OCI-LY3 (cell line): ENCODE data around the gene GAL3ST1.

Experiments
- H2AFZ ChIP-seq: fragments of 200-600, 300-600 bp; shearing (Covaris generic); 2 replicates; pipeline ENCODE4 v1.6.0; 2014; ENCODE audit warnings: antibody characterized with exemption, low read depth, low read length
- H3K27ac ChIP-seq: fragments of 200-600, 300-600 bp; sonication (generic); 2 replicates; pipeline ENCODE4 v1.5.1; 2014; ENCODE audit warnings: mild to moderate bottlenecking, low read length, moderate library complexity, mixed read lengths
- H3K27me3 ChIP-seq: fragments of 200-600, 300-600 bp; sonication (generic); 2 replicates; pipeline ENCODE4 v1.6.1; 2014; ENCODE audit warnings: low read depth, low read length, mixed read lengths
- H3K36me3 ChIP-seq: fragments of 200-600, 300-600 bp; sonication (generic); replicated peaks from 2 replicates; pipeline ENCODE3; 2014; ENCODE audit warnings: low read depth, low read length, mixed read lengths
- H3K4me1 ChIP-seq: fragments of 300-600, 200-600 bp; sonication (generic); 2 replicates; pipeline ENCODE4 v1.6.1; 2014; ENCODE audit warnings: low read length, mixed read lengths
- H3K4me2 ChIP-seq: fragments of 200-600, 300-600 bp; sonication (generic); 2 replicates; pipeline ENCODE4 v1.6.1; 2014; ENCODE audit warnings: low read length, mixed read lengths
- H3K4me3 ChIP-seq: fragments of 300-600, 200-600 bp; sonication (generic); 2 replicates; pipeline ENCODE4 v1.5.1; 2014; ENCODE audit warnings: antibody characterized with exemption, mild to moderate bottlenecking, low read length, moderate library complexity
- H3K79me2 ChIP-seq: fragments of 300-600, 200-600 bp; shearing (Covaris generic); 2 replicates; pipeline ENCODE4 v1.6.1; 2014; ENCODE audit warnings: mild to moderate bottlenecking, low read length, mixed read lengths
- H3K9ac ChIP-seq: fragments of 300-600, 200-600 bp; shearing (Covaris generic); 2 replicates; pipeline ENCODE4 v1.6.0; 2014; ENCODE audit warnings: mild to moderate bottlenecking, low read length, moderate library complexity
- H3K9me3 ChIP-seq: fragments of 200-600, 300-600 bp; shearing (Covaris generic); 2 replicates; pipeline ENCODE4 v1.6.1; 2014; ENCODE audit warnings: low read length, mixed read lengths; ENCODE audit not compliant: insufficient read depth
- H4K20me1 ChIP-seq: fragments of 200-600, 300-600 bp; sonication (generic); 2 replicates; pipeline ENCODE4 v1.6.1; 2016; ENCODE audit warnings: low read length, mixed read lengths; ENCODE audit not compliant: insufficient read depth
- CTCF ChIP-seq: fragments of 200-600, 300-600 bp; sonication (generic); IDR thresholded peaks from 2 replicates; pipeline ENCODE4 v1.5.1; 2014; ENCODE audit warnings: antibody characterized with exemption, low read length, low read depth
- EZH2phosphoT487 ChIP-seq: fragments of 200-600 bp; shearing (Covaris generic); IDR thresholded peaks from 2 replicates; pipeline ENCODE4 v1.6.1; 2018; ENCODE audit warnings: antibody characterized with exemption, mixed run types, low read depth

Gene GAL3ST1

GRCh38 chr22:30591191-30591587 is 16.7 kb upstream of the GAL3ST1 start:
- H3K4me2 ChIP-seq, result peak overlapping the region; percentile 86
- TF ChIP-seq EZH2phosphoT487, result no peak
- TF ChIP-seq CTCF, result no peak
- no peak overlapping the region for H2AFZ ChIP-seq
- peaks cover 13% of the 10 kb centered on the region for H3K27me3 ChIP-seq
- H3K4me3 ChIP-seq, result peak overlapping the region; percentile 91
- H3K4me1 ChIP-seq, result peaks cover 11% of the 10 kb centered on the region
- peak overlapping the region; percentile 71; the same call in 1 of the 2 replicates for H3K27ac ChIP-seq
- no peaks in the 10 kb centered on the region for H3K9me3 ChIP-seq
- H4K20me1 ChIP-seq, result peaks cover 16% of the 10 kb centered on the region
- peaks cover 35% of the 10 kb centered on the region for H3K79me2 ChIP-seq
- peaks cover 26% of the 10 kb centered on the region for H3K36me3 ChIP-seq
- peak overlapping the region; percentile 90 for H3K9ac ChIP-seq

- H3K4me3 ChIP-seq, result no peak overlapping the region
- H3K79me2 ChIP-seq, result peaks cover 36% of the 10 kb centered on the region
- TF ChIP-seq CTCF (no peak), EZH2phosphoT487 (no peak)
- no peak overlapping the region for H3K27ac ChIP-seq
- H3K36me3 ChIP-seq, result peaks cover 70% of the 10 kb centered on the region
- no peak overlapping the region for H3K9ac ChIP-seq
- H3K4me1 ChIP-seq, result peaks cover 11% of the 10 kb centered on the region
- H3K4me2 ChIP-seq, result no peak overlapping the region
- peaks cover 22% of the 10 kb centered on the region for H4K20me1 ChIP-seq
- H2AFZ ChIP-seq, result no peak overlapping the region
- H3K9me3 ChIP-seq, result no peaks in the 10 kb centered on the region
- H3K27me3 ChIP-seq, result no peaks in the 10 kb centered on the region
Observed at GRCh38 chr22:30586414-30586813, 11.9 kb upstream of the GAL3ST1 start.

GRCh38 chr22:30584441-30584840 is 10.0 kb upstream of the GAL3ST1 start:
- no peak for TF ChIP-seq CTCF
- no peak for TF ChIP-seq EZH2phosphoT487
- H3K36me3 ChIP-seq, result peaks cover 90% of the 10 kb centered on the region

GRCh38 chr22:30582788-30583545 is 8.5 kb upstream of the GAL3ST1 start:
- no peak for TF ChIP-seq CTCF
- no peak for TF ChIP-seq EZH2phosphoT487
- Histone ChIP-seq H4K20me1 (peaks cover 6% of the 10 kb centered on the region; the same call in 1 of the 2 replicates), H3K4me3 (no peak overlapping the region), H2AFZ (no peak overlapping the region), H3K4me1 (no peaks in the 10 kb centered on the region), H3K9me3 (no peaks in the 10 kb centered on the region), H3K27ac (no peak overlapping the region), H3K36me3 (peaks cover 96% of the 10 kb centered on the region), H3K4me2 (no peak overlapping the region), H3K9ac (no peak overlapping the region), H3K79me2 (peaks cover 8% of the 10 kb centered on the region; the same call in 1 of the 2 replicates), H3K27me3 (no peaks in the 10 kb centered on the region)

More at GRCh38 chr22:30584441-30584840, 10.0 kb upstream of the GAL3ST1 start:
- peaks cover 17% of the 10 kb centered on the region for H3K79me2 ChIP-seq
- no peaks in the 10 kb centered on the region for H3K9me3 ChIP-seq
- no peaks in the 10 kb centered on the region for H3K27me3 ChIP-seq
- H3K4me2 ChIP-seq, result no peak overlapping the region
- no peak overlapping the region for H3K9ac ChIP-seq
- peaks cover 6% of the 10 kb centered on the region; the same call in 1 of the 2 replicates for H4K20me1 ChIP-seq
- H3K4me1 ChIP-seq, result no peaks in the 10 kb centered on the region
- no peak overlapping the region for H3K4me3 ChIP-seq
- no peak overlapping the region for H3K27ac ChIP-seq
- no peak overlapping the region for H2AFZ ChIP-seq
